ENCODE data around the gene LCAT.

DNA sequence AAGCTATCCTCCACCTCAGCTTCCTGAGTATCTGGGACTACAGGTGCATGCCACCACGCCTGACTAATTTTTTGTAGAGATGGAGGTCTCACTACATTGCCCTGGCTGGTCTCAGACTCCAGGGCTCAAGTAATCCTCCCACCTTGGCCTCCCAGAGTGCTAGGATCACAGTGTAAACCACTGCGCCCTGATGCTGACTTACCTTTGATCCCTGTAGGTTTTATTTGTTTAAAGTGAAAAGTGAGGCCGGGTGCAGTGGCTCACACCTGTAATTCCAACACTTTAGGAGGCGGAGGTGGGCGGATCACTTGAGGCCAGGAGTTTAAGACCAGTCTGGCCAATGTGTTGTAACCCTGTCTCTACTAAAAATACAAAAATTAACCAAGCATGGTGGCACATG lies 42.2 kb downstream of the LCAT start:
- TF ChIP-seq EZH2 (IDR thresholded peaks at IDR 0.05; ENCODE audit: low read length), result no peak
- TF ChIP-seq, protein P1, sequence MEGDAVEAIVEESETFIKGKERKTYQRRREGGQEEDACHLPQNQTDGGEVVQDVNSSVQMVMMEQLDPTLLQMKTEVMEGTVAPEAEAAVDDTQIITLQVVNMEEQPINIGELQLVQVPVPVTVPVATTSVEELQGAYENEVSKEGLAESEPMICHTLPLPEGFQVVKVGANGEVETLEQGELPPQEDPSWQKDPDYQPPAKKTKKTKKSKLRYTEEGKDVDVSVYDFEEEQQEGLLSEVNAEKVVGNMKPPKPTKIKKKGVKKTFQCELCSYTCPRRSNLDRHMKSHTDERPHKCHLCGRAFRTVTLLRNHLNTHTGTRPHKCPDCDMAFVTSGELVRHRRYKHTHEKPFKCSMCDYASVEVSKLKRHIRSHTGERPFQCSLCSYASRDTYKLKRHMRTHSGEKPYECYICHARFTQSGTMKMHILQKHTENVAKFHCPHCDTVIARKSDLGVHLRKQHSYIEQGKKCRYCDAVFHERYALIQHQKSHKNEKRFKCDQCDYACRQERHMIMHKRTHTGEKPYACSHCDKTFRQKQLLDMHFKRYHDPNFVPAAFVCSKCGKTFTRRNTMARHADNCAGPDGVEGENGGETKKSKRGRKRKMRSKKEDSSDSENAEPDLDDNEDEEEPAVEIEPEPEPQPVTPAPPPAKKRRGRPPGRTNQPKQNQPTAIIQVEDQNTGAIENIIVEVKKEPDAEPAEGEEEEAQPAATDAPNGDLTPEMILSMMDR (optimal IDR thresholded peaks at IDR 0.05 in 1 of 3, IDR thresholded peaks at IDR 0.05 in 1 of 3, conservative IDR thresholded peaks at IDR 0.05 in 1 of 3; ENCODE audit: extremely low read depth in 1 of 3, insufficient read depth in 2 of 3, low read length in 3 of 3), result no peak
